ENCODE results near the gene HERC2. TPM values are rescaled to one million over a fixed set of nuclear protein-coding genes. Genes with fewer than 3 reads are reported as not detected.

Gene HERC2
- total and polyA plus RNA-seq, 2 of the 8 experiments (the other 6 are each of a cell fraction or from before 2014, with no cell fraction given) = 83.0 to 88.7 TPM

DNA sequence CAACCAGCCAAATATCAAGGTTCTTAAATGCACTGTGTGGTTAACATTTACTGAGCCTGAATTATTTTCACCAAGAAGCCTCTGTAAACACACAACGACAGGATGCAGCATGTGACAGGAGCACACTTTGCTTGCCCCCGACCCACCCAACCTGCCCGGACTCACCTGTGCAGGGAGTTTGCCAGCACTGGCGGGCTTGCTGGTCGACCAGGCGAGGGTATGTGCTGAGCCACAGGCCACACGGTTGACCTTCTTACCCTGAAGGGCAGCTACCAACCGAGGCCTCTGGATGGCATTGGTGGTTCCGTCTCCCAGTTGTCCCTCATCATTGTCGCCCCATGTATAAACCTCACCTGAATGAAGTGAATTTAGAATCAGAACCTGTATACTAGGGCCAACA, 197.1 kb downstream of the HERC2 start (continued):
- TF ChIP-seq, protein P1, sequence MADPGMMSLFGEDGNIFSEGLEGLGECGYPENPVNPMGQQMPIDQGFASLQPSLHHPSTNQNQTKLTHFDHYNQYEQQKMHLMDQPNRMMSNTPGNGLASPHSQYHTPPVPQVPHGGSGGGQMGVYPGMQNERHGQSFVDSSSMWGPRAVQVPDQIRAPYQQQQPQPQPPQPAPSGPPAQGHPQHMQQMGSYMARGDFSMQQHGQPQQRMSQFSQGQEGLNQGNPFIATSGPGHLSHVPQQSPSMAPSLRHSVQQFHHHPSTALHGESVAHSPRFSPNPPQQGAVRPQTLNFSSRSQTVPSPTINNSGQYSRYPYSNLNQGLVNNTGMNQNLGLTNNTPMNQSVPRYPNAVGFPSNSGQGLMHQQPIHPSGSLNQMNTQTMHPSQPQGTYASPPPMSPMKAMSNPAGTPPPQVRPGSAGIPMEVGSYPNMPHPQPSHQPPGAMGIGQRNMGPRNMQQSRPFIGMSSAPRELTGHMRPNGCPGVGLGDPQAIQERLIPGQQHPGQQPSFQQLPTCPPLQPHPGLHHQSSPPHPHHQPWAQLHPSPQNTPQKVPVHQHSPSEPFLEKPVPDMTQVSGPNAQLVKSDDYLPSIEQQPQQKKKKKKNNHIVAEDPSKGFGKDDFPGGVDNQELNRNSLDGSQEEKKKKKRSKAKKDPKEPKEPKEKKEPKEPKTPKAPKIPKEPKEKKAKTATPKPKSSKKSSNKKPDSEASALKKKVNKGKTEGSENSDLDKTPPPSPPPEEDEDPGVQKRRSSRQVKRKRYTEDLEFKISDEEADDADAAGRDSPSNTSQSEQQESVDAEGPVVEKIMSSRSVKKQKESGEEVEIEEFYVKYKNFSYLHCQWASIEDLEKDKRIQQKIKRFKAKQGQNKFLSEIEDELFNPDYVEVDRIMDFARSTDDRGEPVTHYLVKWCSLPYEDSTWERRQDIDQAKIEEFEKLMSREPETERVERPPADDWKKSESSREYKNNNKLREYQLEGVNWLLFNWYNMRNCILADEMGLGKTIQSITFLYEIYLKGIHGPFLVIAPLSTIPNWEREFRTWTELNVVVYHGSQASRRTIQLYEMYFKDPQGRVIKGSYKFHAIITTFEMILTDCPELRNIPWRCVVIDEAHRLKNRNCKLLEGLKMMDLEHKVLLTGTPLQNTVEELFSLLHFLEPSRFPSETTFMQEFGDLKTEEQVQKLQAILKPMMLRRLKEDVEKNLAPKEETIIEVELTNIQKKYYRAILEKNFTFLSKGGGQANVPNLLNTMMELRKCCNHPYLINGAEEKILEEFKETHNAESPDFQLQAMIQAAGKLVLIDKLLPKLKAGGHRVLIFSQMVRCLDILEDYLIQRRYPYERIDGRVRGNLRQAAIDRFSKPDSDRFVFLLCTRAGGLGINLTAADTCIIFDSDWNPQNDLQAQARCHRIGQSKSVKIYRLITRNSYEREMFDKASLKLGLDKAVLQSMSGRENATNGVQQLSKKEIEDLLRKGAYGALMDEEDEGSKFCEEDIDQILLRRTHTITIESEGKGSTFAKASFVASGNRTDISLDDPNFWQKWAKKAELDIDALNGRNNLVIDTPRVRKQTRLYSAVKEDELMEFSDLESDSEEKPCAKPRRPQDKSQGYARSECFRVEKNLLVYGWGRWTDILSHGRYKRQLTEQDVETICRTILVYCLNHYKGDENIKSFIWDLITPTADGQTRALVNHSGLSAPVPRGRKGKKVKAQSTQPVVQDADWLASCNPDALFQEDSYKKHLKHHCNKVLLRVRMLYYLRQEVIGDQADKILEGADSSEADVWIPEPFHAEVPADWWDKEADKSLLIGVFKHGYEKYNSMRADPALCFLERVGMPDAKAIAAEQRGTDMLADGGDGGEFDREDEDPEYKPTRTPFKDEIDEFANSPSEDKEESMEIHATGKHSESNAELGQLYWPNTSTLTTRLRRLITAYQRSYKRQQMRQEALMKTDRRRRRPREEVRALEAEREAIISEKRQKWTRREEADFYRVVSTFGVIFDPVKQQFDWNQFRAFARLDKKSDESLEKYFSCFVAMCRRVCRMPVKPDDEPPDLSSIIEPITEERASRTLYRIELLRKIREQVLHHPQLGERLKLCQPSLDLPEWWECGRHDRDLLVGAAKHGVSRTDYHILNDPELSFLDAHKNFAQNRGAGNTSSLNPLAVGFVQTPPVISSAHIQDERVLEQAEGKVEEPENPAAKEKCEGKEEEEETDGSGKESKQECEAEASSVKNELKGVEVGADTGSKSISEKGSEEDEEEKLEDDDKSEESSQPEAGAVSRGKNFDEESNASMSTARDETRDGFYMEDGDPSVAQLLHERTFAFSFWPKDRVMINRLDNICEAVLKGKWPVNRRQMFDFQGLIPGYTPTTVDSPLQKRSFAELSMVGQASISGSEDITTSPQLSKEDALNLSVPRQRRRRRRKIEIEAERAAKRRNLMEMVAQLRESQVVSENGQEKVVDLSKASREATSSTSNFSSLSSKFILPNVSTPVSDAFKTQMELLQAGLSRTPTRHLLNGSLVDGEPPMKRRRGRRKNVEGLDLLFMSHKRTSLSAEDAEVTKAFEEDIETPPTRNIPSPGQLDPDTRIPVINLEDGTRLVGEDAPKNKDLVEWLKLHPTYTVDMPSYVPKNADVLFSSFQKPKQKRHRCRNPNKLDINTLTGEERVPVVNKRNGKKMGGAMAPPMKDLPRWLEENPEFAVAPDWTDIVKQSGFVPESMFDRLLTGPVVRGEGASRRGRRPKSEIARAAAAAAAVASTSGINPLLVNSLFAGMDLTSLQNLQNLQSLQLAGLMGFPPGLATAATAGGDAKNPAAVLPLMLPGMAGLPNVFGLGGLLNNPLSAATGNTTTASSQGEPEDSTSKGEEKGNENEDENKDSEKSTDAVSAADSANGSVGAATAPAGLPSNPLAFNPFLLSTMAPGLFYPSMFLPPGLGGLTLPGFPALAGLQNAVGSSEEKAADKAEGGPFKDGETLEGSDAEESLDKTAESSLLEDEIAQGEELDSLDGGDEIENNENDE (IDR thresholded peaks at IDR 0.05; ENCODE audit: insufficient replicate concordance, low read length) = no peak
- TF ChIP-seq NRF1 (IDR thresholded peaks at IDR 0.05; ENCODE audit: low read depth, low read length) (no peak), CEBPB (IDR thresholded peaks at IDR 0.05; ENCODE audit: low read depth, low read length) (no peak), CTBP2 (IDR thresholded peaks at IDR 0.05; ENCODE audit: borderline replicate concordance, insufficient read depth, insufficient read length, low read length) (no peak), CBX8 (IDR thresholded peaks at IDR 0.05; ENCODE audit: borderline replicate concordance, low read depth, low read length) (no peak), MAFK (IDR thresholded peaks at IDR 0.05; ENCODE audit: low read depth, low read length) (no peak), POU5F1 (IDR thresholded peaks at IDR 0.05; ENCODE audit: low read depth, low read length) (no peak), ZNF274 (IDR thresholded peaks at IDR 0.05; ENCODE audit: borderline replicate concordance, extremely low read depth, low read length) (no peak), JUN (IDR thresholded peaks at IDR 0.05; ENCODE audit: low read depth, low read length) (no peak), KDM4A (IDR thresholded peaks at IDR 0.05; ENCODE audit: low read depth, low read length, severe bottlenecking) (no peak), RNF2 (IDR thresholded peaks at IDR 0.05; ENCODE audit: borderline replicate concordance, low read depth, low read length, missing control alignments, poor library complexity, severe bottlenecking) (no peak)
